Measurements from ENCODE around the gene COL15A1. TPM values are rescaled to one million over a fixed set of nuclear protein-coding genes. Genes with fewer than 3 reads are reported as not detected.

COL15A1 gene
- total RNA-seq, 1 experiment from 2014 or later, result 0.04 TPM

- no peak for TF ChIP-seq CTCF (conservative IDR thresholded peaks at IDR 0.05; ENCODE audit: low read depth, low read length)
- Histone ChIP-seq H3K4me1 (ENCODE audit: insufficient read depth, low read length, poor library complexity, severe bottlenecking) (no peaks in the 10 kb centered on the region), H3K9me3 (ENCODE audit: low read depth, low read length, poor library complexity, severe bottlenecking) (peaks cover 20% of the 10 kb centered on the region), H3K27me3 (replicated peaks; ENCODE audit: insufficient read depth, low read depth, low read length, poor library complexity) (peaks cover 5% of the 10 kb centered on the region), H3K36me3 (ENCODE audit: insufficient read depth, low read length, poor library complexity, severe bottlenecking) (no peaks in the 10 kb centered on the region), H3K27ac (ENCODE audit: low read depth, low read length, poor library complexity, severe bottlenecking) (no peak overlapping the region), H3K4me3 (ENCODE audit: low read depth, low read length, poor library complexity, severe bottlenecking) (no peak overlapping the region)
- peak; percentile 22 for DNase-seq (ENCODE audit: low spot score)
- CTCF ChIA-PET, result no interaction called here
- POLR2A ChIA-PET (ENCODE audit: low non-redundant PET), result no interaction called here
- intact Hi-C loops (cut with micrococcal nuclease; ENCODE audit: unreplicated experiment), result no loop called here
- BruUV-seq (replicated peaks), result no TSS peak
These were observed 67.5 kb downstream of the COL15A1 start for GRCh38 chr9:99011161-99011709.

GRCh38 chr9:99012957-99013512 lies 69.3 kb downstream of the COL15A1 start:
- intact Hi-C loops (cut with micrococcal nuclease; ENCODE audit: unreplicated experiment), result no loop called here
- Histone ChIP-seq H3K27me3 (replicated peaks; ENCODE audit: insufficient read depth, low read depth, low read length, poor library complexity) (no peaks in the 10 kb centered on the region), H3K27ac (ENCODE audit: low read depth, low read length, poor library complexity, severe bottlenecking) (no peak overlapping the region), H3K36me3 (ENCODE audit: insufficient read depth, low read length, poor library complexity, severe bottlenecking) (no peaks in the 10 kb centered on the region), H3K4me1 (ENCODE audit: insufficient read depth, low read length, poor library complexity, severe bottlenecking) (no peaks in the 10 kb centered on the region), H3K9me3 (ENCODE audit: low read depth, low read length, poor library complexity, severe bottlenecking) (peaks cover 20% of the 10 kb centered on the region), H3K4me3 (ENCODE audit: low read depth, low read length, poor library complexity, severe bottlenecking) (no peak overlapping the region)
- DNase-seq (ENCODE audit: low spot score), result no peak
- POLR2A ChIA-PET (ENCODE audit: low non-redundant PET), result interaction anchor here (0.6 kb wide), 1 partner anchor 58 kb away, joined by 4 read pairs; no protein-coding TSS in a partner anchor
- CTCF ChIA-PET, result no interaction called here
- TF ChIP-seq CTCF (conservative IDR thresholded peaks at IDR 0.05; ENCODE audit: low read depth, low read length) (no peak), EZH2 (IDR thresholded peaks at IDR 0.05; ENCODE audit: borderline replicate concordance, low read depth, low read length, poor library complexity, severe bottlenecking) (no peak)
- no TSS peak for BruUV-seq (replicated peaks)

- no TSS peak for BruUV-seq (replicated peaks)
- TF ChIP-seq CTCF (conservative IDR thresholded peaks at IDR 0.05; ENCODE audit: low read depth, low read length) (no peak), EZH2 (IDR thresholded peaks at IDR 0.05; ENCODE audit: borderline replicate concordance, low read depth, low read length, poor library complexity, severe bottlenecking) (no peak)
- POLR2A ChIA-PET (ENCODE audit: low non-redundant PET), result no interaction called here
- Histone ChIP-seq H3K4me1 (ENCODE audit: insufficient read depth, low read length, poor library complexity, severe bottlenecking) (no peaks in the 10 kb centered on the region), H3K36me3 (ENCODE audit: insufficient read depth, low read length, poor library complexity, severe bottlenecking) (no peaks in the 10 kb centered on the region), H3K9me3 (ENCODE audit: low read depth, low read length, poor library complexity, severe bottlenecking) (peaks cover 20% of the 10 kb centered on the region), H3K27ac (ENCODE audit: low read depth, low read length, poor library complexity, severe bottlenecking) (no peak overlapping the region), H3K4me3 (ENCODE audit: low read depth, low read length, poor library complexity, severe bottlenecking) (no peak overlapping the region), H3K27me3 (replicated peaks; ENCODE audit: insufficient read depth, low read depth, low read length, poor library complexity) (no peaks in the 10 kb centered on the region)
- CTCF ChIA-PET, result no interaction called here
- intact Hi-C loops (cut with micrococcal nuclease; ENCODE audit: unreplicated experiment), result no loop called here
- no peak for DNase-seq (ENCODE audit: low spot score)
These were observed 69.8 kb downstream of the COL15A1 start for GRCh38 chr9:99013550-99013949.

Data from A673 (cell line).